Fibroblast of pulmonary artery (primary cell): Measurements from ENCODE around the gene LPAR6.

Experiments used
- DNase-seq: peaks from one replicate; pipeline ENCODE4 v3.0.0-alpha.2; 2010; ENCODE audit warnings: low read depth
- H3K4me3 ChIP-seq: replicated peaks from 2 replicates; pipeline ENCODE4 v1.5.1; 2011; ENCODE audit warnings: low read depth, mild to moderate bottlenecking, control low read depth, low read length, moderate library complexity
- CTCF ChIP-seq: IDR thresholded peaks from 2 replicates; pipeline ENCODE4 v1.5.1; 2011; ENCODE audit warnings: mild to moderate bottlenecking, control low read depth, low read length, inconsistent platforms; ENCODE audit errors: missing control alignments

Gene LPAR6

GRCh38 chr13:48377857-48378256, 35.1 kb downstream of the LPAR6 start:
- TF ChIP-seq CTCF: no peak
- DNase-seq: no peak
- no peak overlapping the region for H3K4me3 ChIP-seq

GRCh38 chr13:48370815-48371214, 42.1 kb downstream of the LPAR6 start:
- DNase-seq: no peak
- TF ChIP-seq CTCF: no peak
- H3K4me3 ChIP-seq: no peak overlapping the region

- no peak for DNase-seq
- no peak for TF ChIP-seq CTCF
- H3K4me3 ChIP-seq: no peak overlapping the region
Measured at GRCh38 chr13:48369988-48370387, 42.9 kb downstream of the LPAR6 start.
